ENCODE measurements around the gene ACOX1. TPM values are rescaled to one million over a fixed set of nuclear protein-coding genes. Genes with fewer than 3 reads are reported as not detected.
A peak's percentile ranks its signal among the peaks of the same experiment; 100 is the strongest.

ACOX1 gene
- total and polyA plus RNA-seq, 2 of the 13 experiments (the other 11 are each of a cell fraction or from before 2014, with no cell fraction given) = 86.4 to 120 TPM

DNA sequence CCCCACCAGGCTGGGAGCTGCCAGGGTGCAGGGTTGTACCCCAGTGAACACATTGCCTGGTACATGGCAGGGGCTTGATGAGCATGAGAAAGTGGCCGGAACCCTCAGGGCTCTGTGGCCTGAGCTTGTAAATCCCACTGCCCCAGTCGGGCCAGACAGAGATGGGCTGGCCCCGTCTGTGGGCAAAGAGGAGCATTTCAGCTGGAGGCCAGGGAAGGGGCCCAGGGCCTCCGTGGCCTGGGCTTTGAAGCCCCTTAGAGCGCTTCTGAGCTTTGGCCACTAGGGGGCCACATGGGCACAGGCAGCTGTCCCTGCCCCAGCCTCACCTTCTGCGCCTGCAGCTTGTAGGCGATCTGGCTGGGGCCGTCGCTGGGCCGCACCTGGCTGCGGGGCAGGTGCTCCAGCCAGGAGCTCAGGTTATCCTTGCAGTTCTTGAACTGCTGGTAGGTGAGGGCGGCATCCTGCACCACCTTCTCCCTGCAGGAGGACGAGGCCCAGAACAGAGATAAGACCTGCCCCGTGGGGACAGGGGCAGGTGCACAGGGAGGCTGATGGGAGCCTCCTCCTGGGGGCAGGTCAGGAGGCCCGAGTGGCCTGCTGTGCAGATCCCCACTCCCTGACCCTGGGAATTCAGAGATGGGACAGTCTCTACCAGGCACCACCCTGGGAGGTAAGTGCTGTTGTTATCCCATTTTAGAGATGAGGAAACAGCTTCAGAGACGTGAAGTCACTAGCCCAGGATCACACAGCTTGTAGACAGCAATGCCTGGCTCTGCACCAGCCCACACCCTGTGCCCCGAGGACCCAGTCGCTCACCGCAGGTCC, 35.3 kb upstream of the ACOX1 start (continued):
- peak; percentile 37 for TF ChIP-seq MED8 (CRISPR knock-in tag; IDR thresholded peaks at IDR 0.05; ENCODE audit: insufficient replicate concordance)
- peak; percentile 92 for TF ChIP-seq XRCC5 (optimal IDR thresholded peaks at IDR 0.05; ENCODE audit: low read length)
- 0 out of 2 replicates have a peak, but pooled peaks have one; percentile 19 for TF ChIP-seq DRAP1 (CRISPR knock-in tag; IDR thresholded peaks at IDR 0.05)
- no peak for TF ChIP-seq ZBTB26 (CRISPR knock-in tag; IDR thresholded peaks at IDR 0.05; ENCODE audit: borderline replicate concordance)
- TF ChIP-seq ZC3H13 (CRISPR knock-in tag; IDR thresholded peaks at IDR 0.05) = peak; percentile 58; the same call in 1 of the 2 replicates
- TF ChIP-seq FOXO1 (CRISPR knock-in tag; IDR thresholded peaks at IDR 0.05) = peak; percentile 53; the same call in 1 of the 2 replicates
- TF ChIP-seq ZKSCAN8 (CRISPR knock-in tag; IDR thresholded peaks at IDR 0.05; ENCODE audit: borderline replicate concordance) = peak; percentile 75; the same call in 1 of the 2 replicates
- TF ChIP-seq, protein P1, sequence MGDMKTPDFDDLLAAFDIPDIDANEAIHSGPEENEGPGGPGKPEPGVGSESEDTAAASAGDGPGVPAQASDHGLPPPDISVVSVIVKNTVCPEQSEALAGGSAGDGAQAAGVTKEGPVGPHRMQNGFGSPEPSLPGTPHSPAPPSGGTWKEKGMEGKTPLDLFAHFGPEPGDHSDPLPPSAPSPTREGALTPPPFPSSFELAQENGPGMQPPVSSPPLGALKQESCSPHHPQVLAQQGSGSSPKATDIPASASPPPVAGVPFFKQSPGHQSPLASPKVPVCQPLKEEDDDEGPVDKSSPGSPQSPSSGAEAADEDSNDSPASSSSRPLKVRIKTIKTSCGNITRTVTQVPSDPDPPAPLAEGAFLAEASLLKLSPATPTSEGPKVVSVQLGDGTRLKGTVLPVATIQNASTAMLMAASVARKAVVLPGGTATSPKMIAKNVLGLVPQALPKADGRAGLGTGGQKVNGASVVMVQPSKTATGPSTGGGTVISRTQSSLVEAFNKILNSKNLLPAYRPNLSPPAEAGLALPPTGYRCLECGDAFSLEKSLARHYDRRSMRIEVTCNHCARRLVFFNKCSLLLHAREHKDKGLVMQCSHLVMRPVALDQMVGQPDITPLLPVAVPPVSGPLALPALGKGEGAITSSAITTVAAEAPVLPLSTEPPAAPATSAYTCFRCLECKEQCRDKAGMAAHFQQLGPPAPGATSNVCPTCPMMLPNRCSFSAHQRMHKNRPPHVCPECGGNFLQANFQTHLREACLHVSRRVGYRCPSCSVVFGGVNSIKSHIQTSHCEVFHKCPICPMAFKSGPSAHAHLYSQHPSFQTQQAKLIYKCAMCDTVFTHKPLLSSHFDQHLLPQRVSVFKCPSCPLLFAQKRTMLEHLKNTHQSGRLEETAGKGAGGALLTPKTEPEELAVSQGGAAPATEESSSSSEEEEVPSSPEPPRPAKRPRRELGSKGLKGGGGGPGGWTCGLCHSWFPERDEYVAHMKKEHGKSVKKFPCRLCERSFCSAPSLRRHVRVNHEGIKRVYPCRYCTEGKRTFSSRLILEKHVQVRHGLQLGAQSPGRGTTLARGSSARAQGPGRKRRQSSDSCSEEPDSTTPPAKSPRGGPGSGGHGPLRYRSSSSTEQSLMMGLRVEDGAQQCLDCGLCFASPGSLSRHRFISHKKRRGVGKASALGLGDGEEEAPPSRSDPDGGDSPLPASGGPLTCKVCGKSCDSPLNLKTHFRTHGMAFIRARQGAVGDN (CRISPR knock-in tag; IDR thresholded peaks at IDR 0.05) = peak; percentile 68
- TF ChIP-seq ZNF782 (CRISPR knock-in tag; IDR thresholded peaks at IDR 0.05; ENCODE audit: borderline replicate concordance) = peak; percentile 62; the same call in 1 of the 2 replicates
- TF ChIP-seq HNF1B (CRISPR knock-in tag; IDR thresholded peaks at IDR 0.05) = peak; percentile 89; the same call in 1 of the 2 replicates
- TF ChIP-seq, protein P2, sequence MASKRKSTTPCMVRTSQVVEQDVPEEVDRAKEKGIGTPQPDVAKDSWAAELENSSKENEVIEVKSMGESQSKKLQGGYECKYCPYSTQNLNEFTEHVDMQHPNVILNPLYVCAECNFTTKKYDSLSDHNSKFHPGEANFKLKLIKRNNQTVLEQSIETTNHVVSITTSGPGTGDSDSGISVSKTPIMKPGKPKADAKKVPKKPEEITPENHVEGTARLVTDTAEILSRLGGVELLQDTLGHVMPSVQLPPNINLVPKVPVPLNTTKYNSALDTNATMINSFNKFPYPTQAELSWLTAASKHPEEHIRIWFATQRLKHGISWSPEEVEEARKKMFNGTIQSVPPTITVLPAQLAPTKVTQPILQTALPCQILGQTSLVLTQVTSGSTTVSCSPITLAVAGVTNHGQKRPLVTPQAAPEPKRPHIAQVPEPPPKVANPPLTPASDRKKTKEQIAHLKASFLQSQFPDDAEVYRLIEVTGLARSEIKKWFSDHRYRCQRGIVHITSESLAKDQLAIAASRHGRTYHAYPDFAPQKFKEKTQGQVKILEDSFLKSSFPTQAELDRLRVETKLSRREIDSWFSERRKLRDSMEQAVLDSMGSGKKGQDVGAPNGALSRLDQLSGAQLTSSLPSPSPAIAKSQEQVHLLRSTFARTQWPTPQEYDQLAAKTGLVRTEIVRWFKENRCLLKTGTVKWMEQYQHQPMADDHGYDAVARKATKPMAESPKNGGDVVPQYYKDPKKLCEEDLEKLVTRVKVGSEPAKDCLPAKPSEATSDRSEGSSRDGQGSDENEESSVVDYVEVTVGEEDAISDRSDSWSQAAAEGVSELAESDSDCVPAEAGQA (IDR thresholded peaks at IDR 0.05; ENCODE audit: low read depth) = no peak
- TF ChIP-seq, protein P2 (CRISPR knock-in tag; IDR thresholded peaks at IDR 0.05; ENCODE audit: borderline replicate concordance) = no peak
- TF ChIP-seq ZSCAN21 (CRISPR knock-in tag; IDR thresholded peaks at IDR 0.05; ENCODE audit: borderline replicate concordance) = no peak
- TF ChIP-seq AGO2 (optimal IDR thresholded peaks at IDR 0.05; ENCODE audit: low read depth, low read length) = no peak
